Urinary bladder (tissue), 4 donors: ENCODE data around the gene TIMP3. TPM values are rescaled to one million over a fixed set of nuclear protein-coding genes. Genes with fewer than 3 reads are reported as not detected.

Experiments
- DNase-seq: peaks from one replicate; pipeline ENCODE4 v3.0.0-alpha.2; 2015; ENCODE audit errors: extremely low spot score
- H3K27ac ChIP-seq: one replicate; pipeline ENCODE4 v1.5.1; 2013; ENCODE audit warnings: low read depth, mild to moderate bottlenecking, moderate library complexity
- H3K36me3 ChIP-seq: one replicate; pipeline ENCODE4 v1.6.1; 2013; ENCODE audit warnings: mild to moderate bottlenecking, moderate library complexity; ENCODE audit not compliant: insufficient read depth
- H3K4me1 ChIP-seq: one replicate; pipeline ENCODE4 v1.6.1; 2013; ENCODE audit warnings: mild to moderate bottlenecking, moderate library complexity; ENCODE audit not compliant: insufficient read depth
- H3K4me3 ChIP-seq: one replicate; pipeline ENCODE4 v1.5.1; 2013; ENCODE audit warnings: low read depth, low read length
- WGBS: extraction: QIAGEN DNeasy Blood & Tissue Kit; methylation state at CpG from one replicate; pipeline ENCODE4 v1.1.7; 2013; 5-methylcytosine and 5-hydroxymethylcytosine counted together
- polyA plus RNA-seq: library from polyadenylated mRNA; stranded (reverse); fragments of 200-250 nt; gene quantifications from one replicate; pipeline ENCODE4 v1.2.3, GENCODE V29; 2013
- total RNA-seq: library from RNA; depleted of rRNA; stranded (reverse); fragments of >200 nt; gene quantifications from one replicate; pipeline ENCODE4 v1.2.3, GENCODE V29; 2014
- donor health status: healthy with polysubstance abuse.
- donor health status: healthy.

Gene TIMP3
- total and polyA plus RNA-seq, 2 donors: 212 to 217 TPM

DNA sequence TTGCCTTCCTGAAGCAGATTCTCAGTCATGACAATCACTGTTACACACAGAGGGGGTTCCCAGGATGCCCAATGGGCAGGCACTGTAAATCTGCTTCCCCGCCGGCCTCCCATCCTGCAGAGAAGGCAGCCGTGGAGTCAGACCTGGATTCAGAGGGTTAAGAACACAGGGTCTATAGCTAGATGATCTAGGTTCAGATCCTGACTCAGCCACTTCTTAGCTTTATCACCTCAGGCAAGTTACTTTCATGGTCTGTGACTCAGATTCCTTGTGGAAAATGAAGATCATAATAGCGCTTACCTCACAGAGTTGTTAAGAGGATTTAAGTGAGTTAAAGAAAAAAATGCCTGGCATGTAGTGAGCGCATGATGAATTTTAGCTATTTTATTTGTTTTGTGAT is 95.9 kb downstream of the TIMP3 start:
- no peak for DNase-seq
- Histone ChIP-seq H3K4me1 (no peaks in the 10 kb centered on the region), H3K4me3 (no peak overlapping the region), H3K27ac (no peak overlapping the region), H3K36me3 (no peaks in the 10 kb centered on the region)
- 95% methylated on average over 5 of the region's 5 CpGs for WGBS

DNA sequence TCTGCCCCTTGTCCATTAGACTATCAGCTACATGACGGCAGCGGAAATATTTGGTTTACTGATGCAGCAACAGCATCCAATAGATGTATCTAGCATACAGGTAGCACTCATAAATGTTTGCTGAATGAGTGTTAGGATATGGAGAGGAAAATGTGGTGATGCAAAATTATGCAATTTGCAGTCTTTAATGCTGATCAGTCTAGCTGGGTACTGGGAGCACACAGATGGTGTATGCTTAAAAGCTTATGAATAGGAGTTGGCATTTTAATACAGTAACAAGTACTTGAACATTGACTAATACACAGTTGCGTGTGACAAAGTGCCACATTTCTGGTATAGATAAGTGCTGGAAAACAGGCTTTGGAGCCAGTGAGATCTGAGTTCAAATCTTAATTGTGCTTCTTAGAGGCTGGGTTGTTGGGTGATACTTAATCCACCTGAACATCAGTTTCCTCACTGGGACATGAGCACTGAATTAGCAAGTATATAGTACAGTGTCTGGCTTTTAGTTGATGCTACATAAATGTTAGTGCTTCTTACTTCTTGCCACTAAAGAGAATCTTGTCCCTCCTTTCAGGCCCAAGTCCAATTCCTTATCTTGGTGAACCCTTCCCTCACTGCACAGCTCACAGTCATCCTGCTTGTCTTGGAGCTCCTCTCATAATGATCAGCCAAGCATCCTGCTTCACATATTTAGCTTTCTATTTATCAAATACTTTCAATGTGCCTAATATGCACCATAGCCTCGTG is 99.6 kb downstream of the TIMP3 start:
- Histone ChIP-seq H3K4me1 (no peaks in the 10 kb centered on the region), H3K27ac (no peak overlapping the region), H3K4me3 (no peak overlapping the region), H3K36me3 (no peaks in the 10 kb centered on the region)
- 85% methylated on average over 4 of the region's 4 CpGs for WGBS
- no peak for DNase-seq

DNA sequence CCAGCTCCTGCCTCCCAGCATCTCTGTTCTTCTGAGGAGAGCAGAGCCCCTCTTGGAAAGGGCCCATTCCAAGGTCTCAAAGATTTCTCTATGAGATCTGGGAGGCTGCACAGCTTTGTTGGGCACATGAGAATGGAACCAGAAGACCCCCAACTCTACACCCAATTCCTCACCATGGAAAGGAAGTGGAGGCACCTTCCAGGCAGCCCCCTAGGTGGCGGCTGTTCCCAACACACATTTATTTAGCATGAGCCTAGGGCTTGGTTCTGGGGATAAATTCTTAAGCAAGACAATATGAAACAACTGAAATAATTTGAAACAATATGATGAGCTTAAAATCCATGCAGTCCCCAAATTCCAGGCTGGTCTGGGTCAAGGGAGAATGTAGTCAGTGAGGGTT is 100.4 kb downstream of the TIMP3 start:
- Histone ChIP-seq H3K4me1 (no peaks in the 10 kb centered on the region), H3K4me3 (no peak overlapping the region), H3K27ac (no peak overlapping the region), H3K36me3 (no peaks in the 10 kb centered on the region)
- no peak for DNase-seq
- WGBS: 53% methylated on average over 1 of the region's 1 CpG

DNA sequence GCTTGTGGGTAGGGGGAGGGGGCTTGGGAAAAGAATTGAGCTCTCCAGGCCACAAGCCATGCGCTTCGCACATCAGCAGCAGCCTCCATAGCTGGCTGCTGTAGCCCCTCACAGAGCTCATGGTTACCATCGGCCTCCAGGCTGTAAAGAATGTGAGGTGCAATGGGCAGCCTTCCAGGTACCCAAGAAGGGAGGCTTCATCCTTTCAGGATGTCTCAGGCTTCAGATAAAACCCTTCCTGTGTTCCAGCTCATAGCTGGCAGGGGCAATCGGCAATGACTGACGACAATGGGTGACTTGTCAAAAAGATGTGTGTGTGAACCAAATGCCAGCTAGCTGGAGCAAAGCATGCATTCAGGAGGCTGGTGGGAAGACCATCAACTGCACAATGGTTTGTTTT is 102.0 kb downstream of the TIMP3 start:
- DNase-seq: no peak
- WGBS: 87% methylated on average over 5 of the region's 5 CpGs

DNA sequence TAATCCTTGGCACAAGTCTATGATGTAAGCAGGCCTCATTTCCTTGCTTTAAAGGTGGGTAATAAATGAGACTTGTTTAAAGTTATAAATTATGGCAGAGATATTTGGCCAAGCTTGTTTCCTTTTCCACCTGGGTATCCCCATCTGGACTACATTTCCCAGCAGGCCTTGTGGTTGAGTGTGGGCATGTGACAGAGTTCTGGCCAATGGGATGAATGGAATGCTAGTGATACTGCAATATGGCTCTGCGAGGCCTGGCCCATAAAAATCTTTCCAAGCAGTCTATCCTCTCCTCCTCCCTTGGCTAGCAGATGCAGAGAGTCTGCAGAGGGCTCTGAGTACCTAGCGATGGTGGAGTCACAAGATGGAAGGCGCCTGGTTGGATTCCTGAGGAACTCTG is 102.5 kb downstream of the TIMP3 start:
- WGBS: 80% methylated on average over 3 of the region's 3 CpGs
- H3K36me3 ChIP-seq: no peaks in the 10 kb centered on the region
- no peak for DNase-seq
- H3K4me1 ChIP-seq: no peaks in the 10 kb centered on the region
- no peak overlapping the region for H3K4me3 ChIP-seq
- H3K27ac ChIP-seq: no peak overlapping the region

More for the DNA sequence above, 102.0 kb downstream of the TIMP3 start:
- no peaks in the 10 kb centered on the region for H3K4me1 ChIP-seq
- no peaks in the 10 kb centered on the region for H3K36me3 ChIP-seq
- no peak overlapping the region for H3K27ac ChIP-seq
- no peak overlapping the region for H3K4me3 ChIP-seq

DNA sequence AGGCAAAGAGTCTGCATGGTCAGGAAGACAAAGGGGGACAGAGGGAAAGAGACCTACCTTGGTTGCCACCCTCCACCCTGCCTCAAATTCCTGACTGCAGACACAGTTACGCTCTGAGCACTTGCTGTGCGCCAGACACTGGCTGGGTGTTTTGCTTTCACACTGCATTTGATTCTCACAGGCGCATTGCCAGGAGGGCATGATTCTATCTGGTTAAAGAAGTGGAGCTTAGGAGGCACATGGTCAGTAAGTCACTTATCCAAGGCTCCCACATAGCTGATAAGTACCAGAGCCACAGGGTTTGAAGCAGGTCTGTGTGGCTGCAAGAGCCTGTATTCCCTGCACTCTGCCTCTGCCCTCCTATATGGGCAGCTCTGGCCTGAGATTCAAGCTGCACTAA is 103.9 kb downstream of the TIMP3 start:
- Histone ChIP-seq H3K4me1 (no peaks in the 10 kb centered on the region), H3K27ac (no peak overlapping the region), H3K36me3 (no peaks in the 10 kb centered on the region), H3K4me3 (no peak overlapping the region)
- WGBS: 77% methylated on average over 3 of the region's 3 CpGs
- DNase-seq: no peak

DNA sequence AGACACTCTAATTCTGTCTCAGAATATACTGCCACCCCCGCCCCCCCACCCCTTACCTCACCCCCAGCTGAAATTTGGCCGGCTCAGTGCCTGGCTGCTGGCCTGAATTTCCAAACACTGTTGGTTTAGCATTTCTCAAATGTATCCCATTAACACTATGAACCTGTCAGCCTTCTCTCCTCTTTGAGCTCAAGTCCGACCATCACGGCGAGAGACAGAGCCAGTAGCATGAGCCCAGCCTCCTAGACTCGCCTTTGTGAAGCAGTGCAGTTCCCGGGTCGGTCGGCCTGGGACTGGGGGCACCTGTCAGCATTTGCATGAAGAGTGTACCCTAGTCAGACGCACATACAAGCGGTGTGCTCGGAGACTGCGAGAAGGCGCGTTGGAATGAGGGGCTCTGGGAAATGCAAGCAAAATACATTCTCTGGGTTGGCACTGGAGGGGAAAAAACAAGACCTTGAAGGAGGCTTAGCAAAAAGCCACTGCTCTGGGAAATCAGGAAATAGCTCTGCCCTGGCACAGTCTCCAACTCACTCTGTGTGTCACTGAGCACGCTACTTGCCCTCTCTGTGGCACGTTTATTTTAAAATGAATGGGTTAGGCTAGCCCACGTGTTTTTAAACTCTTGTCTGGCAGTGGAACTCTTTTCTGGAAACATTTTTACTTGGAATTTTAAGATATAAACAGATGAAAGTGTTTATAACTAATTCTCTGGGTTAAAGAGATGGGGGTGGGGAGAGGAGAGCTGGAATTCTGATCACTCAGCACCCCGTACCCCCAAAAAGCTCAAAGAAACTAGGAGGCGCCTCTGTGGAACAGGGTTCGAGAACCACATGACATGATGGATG is 108.3 kb downstream of the TIMP3 start:
- DNase-seq: no peak
- WGBS: 34% methylated on average over 21 of the region's 21 CpGs
- Histone ChIP-seq H3K36me3 (no peaks in the 10 kb centered on the region), H3K27ac (no peak overlapping the region), H3K4me3 (no peak overlapping the region), H3K4me1 (no peaks in the 10 kb centered on the region)

DNA sequence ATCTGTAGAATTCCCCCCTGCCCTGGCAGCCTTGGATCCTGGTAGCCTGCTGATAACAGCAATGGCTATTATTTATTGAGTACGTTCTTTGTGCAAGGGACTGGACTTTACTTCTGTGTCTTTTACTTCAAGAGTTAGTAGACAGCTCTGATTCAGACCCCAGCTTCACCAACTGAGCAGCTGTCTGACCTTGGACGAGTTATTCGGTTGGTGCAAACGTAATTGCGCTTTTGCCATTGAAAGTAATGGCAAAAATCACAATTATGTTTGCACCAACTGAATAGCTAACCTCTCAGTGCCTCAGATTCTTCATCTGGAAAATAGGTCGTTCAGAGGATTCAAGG is 108.9 kb downstream of the TIMP3 start:
- no peaks in the 10 kb centered on the region for H3K4me1 ChIP-seq
- DNase-seq: no peak
- whole genome bisulfite sequencing: 59% methylated on average over 6 of the region's 6 CpGs
- H3K4me3 ChIP-seq: no peak overlapping the region
- no peak overlapping the region for H3K27ac ChIP-seq
- no peaks in the 10 kb centered on the region for H3K36me3 ChIP-seq

DNA sequence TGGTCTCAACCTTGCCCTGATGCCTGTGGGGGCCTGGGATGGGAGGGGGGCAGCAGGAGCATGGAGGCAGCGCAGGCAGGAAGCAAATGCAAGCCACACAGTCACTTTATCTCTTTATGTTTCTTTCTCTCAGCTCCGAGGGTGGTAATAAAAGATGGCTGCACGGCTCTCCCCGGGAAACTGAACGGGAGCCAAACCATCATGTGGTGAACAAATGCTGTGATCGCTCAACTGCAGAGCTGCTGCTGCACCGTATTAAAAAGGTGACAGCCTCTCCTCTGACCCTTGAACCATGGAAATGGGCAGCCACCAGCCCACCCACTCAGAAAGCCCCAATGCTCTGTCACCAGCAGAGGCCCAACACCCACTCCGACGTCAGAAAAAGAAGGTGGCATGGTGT is 110.0 kb downstream of the TIMP3 start:
- 34% methylated on average over 9 of the region's 9 CpGs for WGBS
- no peaks in the 10 kb centered on the region for H3K36me3 ChIP-seq
- H3K4me1 ChIP-seq: no peaks in the 10 kb centered on the region
- H3K4me3 ChIP-seq: no peak overlapping the region
- no peak for DNase-seq
- no peak overlapping the region for H3K27ac ChIP-seq
